PC-9 (cell line): Measurements from ENCODE around the gene VENTX.

Experiments
- EZH2 ChIP-seq: fragments of 200-600 bp; sonication (generic); IDR thresholded peaks from 2 replicates; pipeline ENCODE4 v1.8.0; 2017; ENCODE audit warnings: antibody characterized with exemption, low read depth
- TF ChIP-seq, protein P1 (sequence below): fragments of 200-600 bp; sonication (generic); conservative IDR thresholded peaks from 2 replicates; pipeline ENCODE4 v1.6.1; 2017; ENCODE audit warnings: mixed run types, antibody characterized with exemption, mild to moderate bottlenecking, moderate library complexity

DNA sequence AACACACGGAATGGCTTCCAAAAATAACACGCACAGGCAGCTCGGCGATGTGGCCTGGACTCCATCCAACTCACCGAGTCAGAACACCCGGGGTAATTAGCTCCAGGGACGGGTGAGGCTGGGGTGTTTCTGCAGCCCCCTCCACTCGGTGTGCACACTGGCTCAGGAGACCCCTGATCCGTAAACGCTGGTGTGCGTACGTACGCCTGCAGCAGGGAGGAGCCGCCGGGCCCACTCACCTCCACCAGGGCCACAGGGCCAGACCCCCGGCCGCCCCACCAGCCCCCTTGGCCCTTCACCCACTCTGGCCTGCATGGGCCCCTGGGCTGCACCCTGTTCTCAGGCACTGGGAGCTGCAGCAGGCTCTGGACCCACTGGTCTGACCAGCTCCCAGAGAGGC lies 30.0 kb upstream of the VENTX start:
- TF ChIP-seq, protein P1, sequence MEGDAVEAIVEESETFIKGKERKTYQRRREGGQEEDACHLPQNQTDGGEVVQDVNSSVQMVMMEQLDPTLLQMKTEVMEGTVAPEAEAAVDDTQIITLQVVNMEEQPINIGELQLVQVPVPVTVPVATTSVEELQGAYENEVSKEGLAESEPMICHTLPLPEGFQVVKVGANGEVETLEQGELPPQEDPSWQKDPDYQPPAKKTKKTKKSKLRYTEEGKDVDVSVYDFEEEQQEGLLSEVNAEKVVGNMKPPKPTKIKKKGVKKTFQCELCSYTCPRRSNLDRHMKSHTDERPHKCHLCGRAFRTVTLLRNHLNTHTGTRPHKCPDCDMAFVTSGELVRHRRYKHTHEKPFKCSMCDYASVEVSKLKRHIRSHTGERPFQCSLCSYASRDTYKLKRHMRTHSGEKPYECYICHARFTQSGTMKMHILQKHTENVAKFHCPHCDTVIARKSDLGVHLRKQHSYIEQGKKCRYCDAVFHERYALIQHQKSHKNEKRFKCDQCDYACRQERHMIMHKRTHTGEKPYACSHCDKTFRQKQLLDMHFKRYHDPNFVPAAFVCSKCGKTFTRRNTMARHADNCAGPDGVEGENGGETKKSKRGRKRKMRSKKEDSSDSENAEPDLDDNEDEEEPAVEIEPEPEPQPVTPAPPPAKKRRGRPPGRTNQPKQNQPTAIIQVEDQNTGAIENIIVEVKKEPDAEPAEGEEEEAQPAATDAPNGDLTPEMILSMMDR = no peak
- no peak for TF ChIP-seq EZH2
